Measurements from ENCODE around the gene CNOT10.

Gene CNOT10

GRCh38 chr3:32681811-32682210 is 3.2 kb upstream of the CNOT10 start:
- ChIA-PET POLR2A (no interaction called here), CTCF (no interaction called here)
- Histone ChIP-seq H3K27ac (ENCODE audit: extremely low read depth, low read depth, low read length) (no peak overlapping the region), H3K4me3 (ENCODE audit: low read depth, low read length) (no peak overlapping the region), H3K36me3 (ENCODE audit: control insufficient read depth in 2 of 2, insufficient read depth in 1 of 2, low read length in 2 of 2) (no peaks in the 10 kb centered on the region), H3K9me3 (ENCODE audit: control insufficient read depth, insufficient read depth, low read depth, low read length) (no peaks in the 10 kb centered on the region), H3K4me1 (ENCODE audit: control insufficient read depth, insufficient read depth, low read length) (no peaks in the 10 kb centered on the region)
- no peak for TF ChIP-seq ZNF211 (tag by site-specific recombination; IDR thresholded peaks at IDR 0.05; ENCODE audit: low read depth)
- TF ChIP-seq ZNF280D (tag by site-specific recombination; IDR thresholded peaks at IDR 0.05) = no peak
- no peak for TF ChIP-seq KLF17 (tag by site-specific recombination; IDR thresholded peaks at IDR 0.05)
- no peak for TF ChIP-seq ZNF670 (tag by site-specific recombination; IDR thresholded peaks at IDR 0.05; ENCODE audit: low read depth)

- Histone ChIP-seq H3K4me3 (ENCODE audit: low read depth, low read length) (peak overlapping the region; percentile 50), H3K27ac (ENCODE audit: extremely low read depth, low read depth, low read length) (no peak overlapping the region), H3K4me1 (ENCODE audit: control insufficient read depth, insufficient read depth, low read length) (no peaks in the 10 kb centered on the region), H3K9me3 (ENCODE audit: control insufficient read depth, insufficient read depth, low read depth, low read length) (no peaks in the 10 kb centered on the region), H3K36me3 (ENCODE audit: control insufficient read depth in 2 of 2, insufficient read depth in 1 of 2, low read length in 2 of 2) (peaks cover 0 to 7% of the 10 kb centered on the region in 2 experiments; a peak in 2 of 3 replicates)
- ChIA-PET POLR2A (interaction anchor here (0.6 to 1.2 kb wide), 7 partner anchors 10 to 181 kb away, joined by 3 to 5 read pairs (median 3); partner anchors contain the start of gene CMTM6), CTCF (no interaction called here)
- TF ChIP-seq ELK4 (IDR thresholded peaks at IDR 0.05; ENCODE audit: borderline replicate concordance, low read depth, low read length) (no peak), ZFHX2 (tag by site-specific recombination; conservative IDR thresholded peaks at IDR 0.05) (peak; percentile 60), ZNF2 (tag by site-specific recombination; IDR thresholded peaks at IDR 0.05) (no peak), EGR2 (tag by site-specific recombination; IDR thresholded peaks at IDR 0.05; ENCODE audit: low read depth) (peak; percentile 79), SP7 (tag by site-specific recombination; IDR thresholded peaks at IDR 0.05) (peak; percentile 75), ZNF280D (tag by site-specific recombination; IDR thresholded peaks at IDR 0.05) (no peak), GLIS1 (tag by site-specific recombination; IDR thresholded peaks at IDR 0.05) (0 out of 2 replicates have a peak, but pooled peaks have one; percentile 27), ZNF24 (tag by site-specific recombination; IDR thresholded peaks at IDR 0.05) (no peak)
Measured at GRCh38 chr3:32684029-32684799, 774 bp upstream of the CNOT10 start.

Measured in HEK293 (cell line).